ENCODE results near the gene DNAJB14. TPM values are rescaled to one million over a fixed set of nuclear protein-coding genes. Genes with fewer than 3 reads are reported as not detected.

DNAJB14 gene
- total RNA-seq, 1 donor from 2014 or later = 24.3 TPM

- Histone ChIP-seq H3K36me3 (peaks cover 0 to 6% of the 10 kb centered on the region in 2 donors), H3K27ac (peak within 1 kb of the TSS; percentile 95), H3K27me3 (no peaks in the 10 kb centered on the region), H3K9me3 (no peaks in the 10 kb centered on the region), H3K4me3 (peak within 1 kb of the TSS; percentile 89 to 97), H3K4me1 (peaks cover 38% of the 10 kb centered on the region)
- intact Hi-C loops (cut with DNase I) = loop anchor here (2.0 to 5.0 kb wide), 2 partner anchors 58 to 387 kb away; partner anchors contain the start of gene LAMTOR3
- TF ChIP-seq POLR2AphosphoS5 (IDR thresholded peaks at IDR 0.05; ENCODE audit: insufficient read depth in 1 of 2, low read depth in 1 of 2) = peak; percentile 86 to 97
- TF ChIP-seq CTCF (IDR thresholded peaks at IDR 0.05) = no peak
- TF ChIP-seq POLR2A (IDR thresholded peaks at IDR 0.05) = peak in 1 of 2 donors; percentile 94
- DNase-seq (ENCODE audit: extremely low spot score in 2 of 2) = peak in 1 of 2 donors; percentile 100
These were observed 3.8 kb upstream of the DNAJB14 start, which contains the start of gene H2AZ1 for GRCh38 chr4:99949999-99950912. TSS of gene H2AZ1 (minus strand) at chr4:99950275. CDS start at chr4:99950170, 105 bp downstream.

GRCh38 chr4:99949034-99949998 lies 2.9 kb upstream of the DNAJB14 start:
- peak in 1 of 2 donors; percentile 93 for DNase-seq (ENCODE audit: extremely low spot score in 2 of 2)
- peaks cover 0 to 6% of the 10 kb centered on the region in 2 donors for H3K36me3 ChIP-seq
- intact Hi-C loops (cut with DNase I) = loop anchor here (2.0 to 5.0 kb wide), 2 partner anchors 57 to 387 kb away; partner anchors contain the start of gene LAMTOR3
- H3K4me3 ChIP-seq = peak overlapping the region; percentile 89 to 97
- H3K27me3 ChIP-seq = no peaks in the 10 kb centered on the region
- TF ChIP-seq POLR2A (IDR thresholded peaks at IDR 0.05) (no peak), POLR2AphosphoS5 (IDR thresholded peaks at IDR 0.05; ENCODE audit: insufficient read depth in 1 of 2, low read depth in 1 of 2) (peak; percentile 56 to 68), CTCF (IDR thresholded peaks at IDR 0.05) (peak; percentile 24 to 82 (median 70))
- H3K9me3 ChIP-seq = no peaks in the 10 kb centered on the region
- peaks cover 48% of the 10 kb centered on the region for H3K4me1 ChIP-seq
- peak overlapping the region; percentile 95 for H3K27ac ChIP-seq

GRCh38 chr4:99947608-99948007 lies 1.2 kb upstream of the DNAJB14 start:
- no peaks in the 10 kb centered on the region for H3K9me3 ChIP-seq
- H3K4me1 ChIP-seq = peaks cover 65% of the 10 kb centered on the region
- H3K4me3 ChIP-seq = peak overlapping the region in 1 of 2 donors; percentile 79
- H3K27ac ChIP-seq = peak overlapping the region; percentile 95
- no peaks in the 10 kb centered on the region for H3K27me3 ChIP-seq
- intact Hi-C loops (cut with DNase I) = loop anchor here (2.0 to 5.0 kb wide), 2 partner anchors 55 to 385 kb away; partner anchors contain the start of gene LAMTOR3
- TF ChIP-seq CTCF (IDR thresholded peaks at IDR 0.05) = no peak
- no peak for TF ChIP-seq POLR2AphosphoS5 (IDR thresholded peaks at IDR 0.05; ENCODE audit: insufficient read depth in 1 of 2, low read depth in 1 of 2)
- TF ChIP-seq POLR2A (IDR thresholded peaks at IDR 0.05) = no peak
- H3K36me3 ChIP-seq = peaks cover 0 to 6% of the 10 kb centered on the region in 2 donors
- no peak for DNase-seq (ENCODE audit: extremely low spot score in 2 of 2)

- peak overlapping the region; percentile 95 for H3K27ac ChIP-seq
- TF ChIP-seq POLR2AphosphoS5 (IDR thresholded peaks at IDR 0.05; ENCODE audit: insufficient read depth in 1 of 2, low read depth in 1 of 2) (no peak), CTCF (IDR thresholded peaks at IDR 0.05) (no peak), POLR2A (IDR thresholded peaks at IDR 0.05) (no peak)
- DNase-seq (ENCODE audit: extremely low spot score in 2 of 2) = no peak
- H3K36me3 ChIP-seq = peaks cover 0 to 6% of the 10 kb centered on the region in 2 donors
- intact Hi-C loops (cut with DNase I) = loop anchor here (5.0 kb wide), 1 partner anchor 55 kb away; the partner anchor contains the start of gene LAMTOR3
- H3K4me1 ChIP-seq = peaks cover 69% of the 10 kb centered on the region
- H3K27me3 ChIP-seq = no peaks in the 10 kb centered on the region
- H3K4me3 ChIP-seq = peak overlapping the region; percentile 79 to 81
- no peaks in the 10 kb centered on the region for H3K9me3 ChIP-seq
These were observed 766 bp upstream of the DNAJB14 start for GRCh38 chr4:99947190-99947578.
